ENCODE measurements around the gene NUP133. TPM values are rescaled to one million over a fixed set of nuclear protein-coding genes. Genes with fewer than 3 reads are reported as not detected.

The NUP133 gene
- polyA plus RNA-seq, 4 donors, result 7.4 to 33.8 (median 11.7) TPM

DNA sequence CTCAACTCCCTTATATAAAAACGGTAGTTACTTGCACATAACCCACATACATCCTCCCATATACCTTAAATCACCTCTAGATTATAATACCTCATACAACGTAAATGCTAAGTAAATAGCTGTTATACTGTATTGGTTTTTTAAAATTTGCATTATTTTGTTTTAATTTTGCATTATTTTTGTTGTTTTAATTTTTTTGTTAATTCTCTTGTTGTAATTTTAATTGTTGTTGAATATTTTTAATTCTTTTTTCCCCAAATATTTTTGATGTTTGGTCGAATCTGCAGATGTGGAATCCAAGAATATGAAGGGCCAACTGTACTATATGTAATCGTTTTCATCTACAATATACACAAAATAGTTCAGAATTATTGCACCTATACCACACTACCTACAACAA, 50.7 kb downstream of the NUP133 start:
- Histone ChIP-seq H3K36me3 (ENCODE audit: control insufficient read depth in 3 of 3, insufficient read depth in 2 of 3, low read depth in 1 of 3, low read length in 3 of 3) (peaks cover 6 to 20% (median 14%) of the 10 kb centered on the region in 3 donors), H3K9me3 (ENCODE audit: control insufficient read depth in 2 of 2, insufficient read depth in 1 of 2, low read depth in 1 of 2, low read length in 1 of 2) (no peaks in the 10 kb centered on the region), H3K27ac (ENCODE audit: low read depth in 1 of 3, low read length in 2 of 3) (no peak overlapping the region), H3K27me3 (ENCODE audit: control insufficient read depth in 3 of 3, insufficient read depth in 3 of 3, low read length in 3 of 3) (no peaks in the 10 kb centered on the region), H3K4me3 (ENCODE audit: low read depth in 1 of 3, low read length in 3 of 3) (no peak overlapping the region), H3K4me1 (ENCODE audit: control insufficient read depth in 3 of 3, insufficient read depth in 2 of 3, low read depth in 1 of 3, low read length in 2 of 3) (no peaks in the 10 kb centered on the region)
- no peak for DNase-seq
- FAIRE-seq, result peak; percentile 10
- 87 to 90% (median 88%) methylated on average over 4 of the region's 4 CpGs for WGBS, 3 donors

DNA sequence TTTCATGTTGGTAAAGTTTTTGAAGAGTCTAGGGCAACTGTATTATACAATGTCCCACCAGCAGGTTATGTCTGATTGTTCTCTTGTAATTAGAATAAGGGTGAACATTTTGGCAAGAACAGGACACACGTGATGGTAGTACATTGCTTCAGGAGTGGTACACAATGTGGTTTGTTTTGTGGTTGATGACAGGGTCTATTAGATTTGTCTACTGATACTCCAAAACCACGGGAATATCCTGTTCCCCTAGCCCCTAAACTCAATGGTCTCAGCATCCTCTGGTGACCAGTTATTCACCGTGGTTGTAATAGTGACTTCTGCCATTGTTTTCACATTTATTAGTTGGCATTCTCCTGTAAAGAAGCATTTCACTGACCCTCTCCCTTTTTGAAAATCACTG, 52.1 kb downstream of the NUP133 start:
- no peak for FAIRE-seq
- Histone ChIP-seq H3K9me3 (ENCODE audit: control insufficient read depth in 2 of 2, insufficient read depth in 1 of 2, low read depth in 1 of 2, low read length in 1 of 2) (no peaks in the 10 kb centered on the region), H3K4me3 (ENCODE audit: low read depth in 1 of 3, low read length in 3 of 3) (no peak overlapping the region), H3K27me3 (ENCODE audit: control insufficient read depth in 3 of 3, insufficient read depth in 3 of 3, low read length in 3 of 3) (no peaks in the 10 kb centered on the region), H3K4me1 (ENCODE audit: control insufficient read depth in 3 of 3, insufficient read depth in 2 of 3, low read depth in 1 of 3, low read length in 2 of 3) (no peaks in the 10 kb centered on the region), H3K27ac (ENCODE audit: low read depth in 1 of 3, low read length in 2 of 3) (no peak overlapping the region), H3K36me3 (ENCODE audit: control insufficient read depth in 3 of 3, insufficient read depth in 2 of 3, low read depth in 1 of 3, low read length in 3 of 3) (peaks cover 4 to 20% (median 12%) of the 10 kb centered on the region in 3 donors)
- 65 to 74% (median 72%) methylated on average over 3 of the region's 3 CpGs for WGBS, 3 donors
- no peak for DNase-seq

DNA sequence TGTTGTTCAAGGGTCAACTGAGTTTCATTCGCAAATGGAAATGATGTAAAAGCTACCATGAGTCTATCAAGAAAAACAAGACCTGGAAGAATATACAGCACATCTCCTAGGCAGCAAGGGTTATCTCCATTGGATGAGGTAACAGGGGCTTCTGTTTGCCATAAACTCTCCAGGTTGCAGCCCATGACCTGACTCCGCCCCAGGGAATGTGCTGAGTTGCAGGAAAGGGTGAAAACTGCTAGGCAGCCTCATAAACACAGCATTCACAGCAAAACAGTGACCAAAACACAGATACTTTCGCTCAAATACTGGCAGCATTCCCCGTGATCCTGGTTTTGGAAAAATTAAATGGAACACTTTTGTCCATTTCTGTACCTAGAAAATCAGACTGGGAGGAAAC, 54.1 kb downstream of the NUP133 start:
- no peaks in the 10 kb centered on the region for H3K27me3 ChIP-seq (ENCODE audit: control insufficient read depth in 3 of 3, insufficient read depth in 3 of 3, low read length in 3 of 3)
- no peak overlapping the region for H3K27ac ChIP-seq (ENCODE audit: low read depth in 1 of 3, low read length in 2 of 3)
- DNase-seq (peak in 1 of 2 donors; percentile 62), FAIRE-seq (no peak)
- H3K9me3 ChIP-seq (ENCODE audit: control insufficient read depth in 2 of 2, insufficient read depth in 1 of 2, low read depth in 1 of 2, low read length in 1 of 2), result no peaks in the 10 kb centered on the region
- H3K36me3 ChIP-seq (ENCODE audit: control insufficient read depth in 3 of 3, insufficient read depth in 2 of 3, low read depth in 1 of 3, low read length in 3 of 3), result peaks cover 0 to 25% (median 4%) of the 10 kb centered on the region in 3 donors
- H3K4me3 ChIP-seq (ENCODE audit: low read depth in 1 of 3, low read length in 3 of 3), result no peak overlapping the region
- H3K4me1 ChIP-seq (ENCODE audit: control insufficient read depth in 3 of 3, insufficient read depth in 2 of 3, low read depth in 1 of 3, low read length in 2 of 3), result no peaks in the 10 kb centered on the region
- 94 to 97% (median 94%) methylated on average over 4 of the region's 4 CpGs for WGBS, 3 donors

DNA sequence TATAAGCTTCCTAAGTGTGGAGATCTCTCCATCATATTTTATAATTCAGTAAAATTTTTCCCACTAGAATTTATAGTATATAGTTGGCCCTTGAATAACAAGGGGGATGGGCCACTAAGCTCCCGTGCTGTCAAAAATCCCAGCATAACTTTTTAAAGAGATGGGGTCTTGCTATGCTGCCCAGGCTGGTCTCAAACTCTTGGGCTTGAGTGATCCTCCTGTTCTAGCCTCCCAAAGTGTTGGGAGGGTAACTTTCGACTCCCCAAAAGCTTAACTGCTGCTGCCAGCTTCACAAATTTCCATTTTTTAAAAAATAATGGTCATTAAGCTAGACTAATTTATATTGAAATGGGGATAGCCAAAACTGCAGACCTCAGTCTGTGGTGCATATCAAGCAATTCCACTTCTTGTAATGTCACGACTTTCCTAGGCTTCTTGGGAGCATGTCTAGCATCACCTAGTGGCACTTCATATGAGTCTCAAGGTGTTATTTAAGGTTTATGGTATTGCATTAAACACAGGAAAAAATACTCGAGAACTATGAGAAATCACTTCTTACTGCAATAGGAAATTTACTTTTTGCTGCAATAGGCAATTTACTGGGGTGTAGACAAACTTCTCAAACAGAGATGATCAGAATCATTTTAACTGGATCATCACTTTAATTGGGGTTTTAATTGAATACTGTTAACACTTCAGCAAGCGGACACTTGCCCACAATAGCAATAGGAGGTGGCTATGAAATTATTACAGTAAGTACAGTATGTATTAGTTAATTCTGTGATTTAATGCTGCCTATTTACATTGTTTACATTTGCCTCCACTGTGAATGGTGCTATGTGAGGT, 55.0 kb downstream of the NUP133 start:
- Histone ChIP-seq H3K4me1 (ENCODE audit: control insufficient read depth in 3 of 3, insufficient read depth in 2 of 3, low read depth in 1 of 3, low read length in 2 of 3) (no peaks in the 10 kb centered on the region), H3K4me3 (ENCODE audit: low read depth in 1 of 3, low read length in 3 of 3) (no peak overlapping the region), H3K27ac (ENCODE audit: low read depth in 1 of 3, low read length in 2 of 3) (no peak overlapping the region), H3K36me3 (ENCODE audit: control insufficient read depth in 3 of 3, insufficient read depth in 2 of 3, low read depth in 1 of 3, low read length in 3 of 3) (peaks cover 0 to 30% (median 6%) of the 10 kb centered on the region in 3 donors), H3K27me3 (ENCODE audit: control insufficient read depth in 3 of 3, insufficient read depth in 3 of 3, low read length in 3 of 3) (no peaks in the 10 kb centered on the region), H3K9me3 (ENCODE audit: control insufficient read depth in 2 of 2, insufficient read depth in 1 of 2, low read depth in 1 of 2, low read length in 1 of 2) (no peaks in the 10 kb centered on the region)
- FAIRE-seq, result no peak
- WGBS, 3 donors, result 73 to 79% (median 74%) methylated on average over 5 of the region's 5 CpGs
- peak; percentile 20 to 31 for DNase-seq

DNA sequence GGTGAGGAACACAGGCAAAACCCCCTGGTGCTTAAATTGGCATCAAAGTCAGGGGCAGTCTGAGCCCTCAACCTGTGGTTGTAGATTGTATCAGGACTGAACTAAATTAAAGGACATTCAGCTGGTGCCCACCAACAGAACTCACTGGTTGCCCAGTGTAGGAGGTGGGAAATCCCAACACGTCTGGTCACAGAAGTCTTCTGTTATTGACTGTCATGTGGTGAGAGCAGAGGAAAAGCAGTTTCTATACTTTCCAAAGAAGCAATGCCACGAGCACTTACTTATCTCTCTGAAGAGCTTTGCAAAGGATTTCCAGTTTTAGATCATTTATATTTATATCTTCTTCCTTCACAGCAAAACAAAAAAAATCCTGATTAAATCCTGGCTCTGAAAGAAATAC, 59.3 kb downstream of the NUP133 start:
- no peak overlapping the region for H3K4me3 ChIP-seq (ENCODE audit: low read depth in 1 of 3, low read length in 3 of 3)
- DNase-seq, result no peak
- FAIRE-seq, result no peak
- no peak overlapping the region for H3K27ac ChIP-seq (ENCODE audit: low read depth in 1 of 3, low read length in 2 of 3)
- WGBS, 3 donors, result 76 to 90% (median 85%) methylated on average over 2 of the region's 2 CpGs
- peaks cover 3 to 41% (median 5%) of the 10 kb centered on the region in 3 donors for H3K36me3 ChIP-seq (ENCODE audit: control insufficient read depth in 3 of 3, insufficient read depth in 2 of 3, low read depth in 1 of 3, low read length in 3 of 3)
- H3K9me3 ChIP-seq (ENCODE audit: control insufficient read depth in 2 of 2, insufficient read depth in 1 of 2, low read depth in 1 of 2, low read length in 1 of 2), result no peaks in the 10 kb centered on the region
- H3K27me3 ChIP-seq (ENCODE audit: control insufficient read depth in 3 of 3, insufficient read depth in 3 of 3, low read length in 3 of 3), result no peaks in the 10 kb centered on the region
- no peaks in the 10 kb centered on the region for H3K4me1 ChIP-seq (ENCODE audit: control insufficient read depth in 3 of 3, insufficient read depth in 2 of 3, low read depth in 1 of 3, low read length in 2 of 3)

DNA sequence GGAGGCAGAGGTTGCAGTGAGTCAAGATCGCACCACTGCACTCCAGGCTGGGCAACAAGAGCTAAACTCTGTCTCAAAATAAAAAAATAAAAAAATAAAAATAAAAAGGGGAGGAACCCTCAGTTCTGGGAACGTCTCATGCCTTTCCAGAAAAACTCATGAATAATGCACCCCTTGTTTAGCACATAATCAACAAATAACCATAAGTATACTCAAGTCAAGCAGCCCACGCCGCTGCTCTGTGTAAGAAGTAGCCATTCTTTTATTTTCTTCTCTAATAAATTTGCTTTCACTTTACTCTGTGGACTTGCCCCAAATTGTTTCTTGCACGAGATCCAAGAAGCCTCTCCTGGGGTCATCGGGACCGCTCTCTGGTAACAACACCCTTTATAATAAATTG, 59.8 kb downstream of the NUP133 start:
- Histone ChIP-seq H3K27me3 (ENCODE audit: control insufficient read depth in 3 of 3, insufficient read depth in 3 of 3, low read length in 3 of 3) (no peaks in the 10 kb centered on the region), H3K4me3 (ENCODE audit: low read depth in 1 of 3, low read length in 3 of 3) (no peak overlapping the region), H3K27ac (ENCODE audit: low read depth in 1 of 3, low read length in 2 of 3) (no peak overlapping the region), H3K4me1 (ENCODE audit: control insufficient read depth in 3 of 3, insufficient read depth in 2 of 3, low read depth in 1 of 3, low read length in 2 of 3) (no peaks in the 10 kb centered on the region), H3K36me3 (ENCODE audit: control insufficient read depth in 3 of 3, insufficient read depth in 2 of 3, low read depth in 1 of 3, low read length in 3 of 3) (peaks cover 5 to 41% (median 5%) of the 10 kb centered on the region in 3 donors), H3K9me3 (ENCODE audit: control insufficient read depth in 2 of 2, insufficient read depth in 1 of 2, low read depth in 1 of 2, low read length in 1 of 2) (no peaks in the 10 kb centered on the region)
- no peak for FAIRE-seq
- no peak for DNase-seq
- 88 to 94% (median 94%) methylated on average over 7 of the region's 7 CpGs for WGBS, 3 donors

DNA sequence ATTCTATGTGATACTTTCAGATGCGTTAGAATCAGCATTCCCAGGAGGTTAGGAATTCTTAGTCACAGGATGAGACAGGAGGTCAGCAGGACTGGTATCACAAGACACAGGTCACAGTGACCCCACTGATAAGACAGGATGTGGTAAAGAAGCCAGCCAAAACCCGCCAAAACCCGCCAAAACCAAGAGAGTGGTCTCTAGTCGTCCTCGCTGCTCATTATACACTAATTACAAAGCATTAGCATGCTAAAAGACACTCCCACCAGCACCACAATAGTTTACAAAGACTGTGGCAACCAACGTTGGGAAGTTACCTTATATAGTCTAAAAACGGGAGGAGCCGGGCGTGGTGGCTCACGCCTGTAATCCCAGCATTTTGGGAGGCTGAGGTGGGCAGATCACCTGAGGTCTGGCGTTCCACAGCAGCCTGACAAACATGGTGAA, 60.3 kb downstream of the NUP133 start:
- no peak for FAIRE-seq
- DNase-seq, result no peak
- H3K36me3 ChIP-seq (ENCODE audit: control insufficient read depth in 3 of 3, insufficient read depth in 2 of 3, low read depth in 1 of 3, low read length in 3 of 3), result peaks cover 5 to 45% (median 5%) of the 10 kb centered on the region in 3 donors
- no peaks in the 10 kb centered on the region for H3K9me3 ChIP-seq (ENCODE audit: control insufficient read depth in 2 of 2, insufficient read depth in 1 of 2, low read depth in 1 of 2, low read length in 1 of 2)
- no peaks in the 10 kb centered on the region for H3K4me1 ChIP-seq (ENCODE audit: control insufficient read depth in 3 of 3, insufficient read depth in 2 of 3, low read depth in 1 of 3, low read length in 2 of 3)
- H3K27me3 ChIP-seq (ENCODE audit: control insufficient read depth in 3 of 3, insufficient read depth in 3 of 3, low read length in 3 of 3), result no peaks in the 10 kb centered on the region
- H3K27ac ChIP-seq (ENCODE audit: low read depth in 1 of 3, low read length in 2 of 3), result no peak overlapping the region
- 87 to 89% (median 89%) methylated on average over 11 of the region's 11 CpGs for WGBS, 3 donors
- H3K4me3 ChIP-seq (ENCODE audit: low read depth in 1 of 3, low read length in 3 of 3), result no peak overlapping the region

DNA sequence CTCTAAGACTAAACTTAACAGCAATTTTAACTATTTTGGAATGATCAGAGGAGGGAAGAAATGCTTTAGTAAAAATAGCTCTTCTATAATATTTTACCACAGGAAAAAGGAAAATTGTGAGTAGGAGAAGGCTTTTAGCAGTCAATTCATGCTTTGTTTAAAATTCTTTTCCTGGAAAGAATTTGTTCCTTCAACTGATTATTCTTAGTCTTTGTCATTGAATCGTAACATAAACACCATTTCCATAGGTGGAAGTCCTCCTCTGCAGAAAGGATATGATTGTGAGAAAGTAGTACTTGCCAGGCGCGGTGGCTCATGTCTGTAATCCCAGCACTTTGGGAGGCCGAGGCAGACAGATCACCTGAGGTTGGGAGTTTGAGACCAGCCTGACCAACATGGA, 62.3 kb downstream of the NUP133 start:
- no peaks in the 10 kb centered on the region for H3K9me3 ChIP-seq (ENCODE audit: control insufficient read depth in 2 of 2, insufficient read depth in 1 of 2, low read depth in 1 of 2, low read length in 1 of 2)
- FAIRE-seq, result no peak
- H3K27me3 ChIP-seq (ENCODE audit: control insufficient read depth in 3 of 3, insufficient read depth in 3 of 3, low read length in 3 of 3), result no peaks in the 10 kb centered on the region
- 90 to 96% (median 90%) methylated on average over 4 of the region's 4 CpGs for WGBS, 3 donors
- H3K36me3 ChIP-seq (ENCODE audit: control insufficient read depth in 3 of 3, insufficient read depth in 2 of 3, low read depth in 1 of 3, low read length in 3 of 3), result peaks cover 5 to 42% (median 7%) of the 10 kb centered on the region in 3 donors
- H3K4me3 ChIP-seq (ENCODE audit: low read depth in 1 of 3, low read length in 3 of 3), result no peak overlapping the region
- H3K4me1 ChIP-seq (ENCODE audit: control insufficient read depth in 3 of 3, insufficient read depth in 2 of 3, low read depth in 1 of 3, low read length in 2 of 3), result no peaks in the 10 kb centered on the region
- no peak overlapping the region for H3K27ac ChIP-seq (ENCODE audit: low read depth in 1 of 3, low read length in 2 of 3)
- no peak for DNase-seq

Data from small intestine (tissue), 7 donors.